Caco-2 (cell line): ENCODE data around the gene CEP95. TPM values are rescaled to one million over a fixed set of nuclear protein-coding genes. Genes with fewer than 3 reads are reported as not detected.
A peak's percentile ranks its signal among the peaks of the same experiment; 100 is the strongest.

ENCODE experiments used
- BruUV-seq: library from RNA; stranded (reverse); fragments of 400-500 nt; replicated peaks from 2 replicates; lab custom pipeline; 2021; lab: Mats Ljungman, UMichigan
- CTCF ChIA-PET: fragments of 300-600 bp; sonication (Branson Sonifier 250); formaldehyde crosslinking; loops from one replicate; lab custom pipeline; 2022; ENCODE audit warnings: antibody characterized with exemption; lab: Charles Lee
- POLR2A ChIA-PET: fragments of 300-600 bp; sonication (Branson Sonifier 250); formaldehyde crosslinking; loops from one replicate; lab custom pipeline; 2022; ENCODE audit warnings: antibody characterized with exemption; lab: Charles Lee
- DNase-seq, 2 experiments: peaks; one replicate each; pipeline versions ENCODE4 v3.0.0 to v3.0.0-alpha.2; 2020 to 2022
- H3K27me3 ChIP-seq: replicated peaks from 2 replicates; pipeline ENCODE4 v1.6.0; 2011; ENCODE audit warnings: low read length; ENCODE audit not compliant: control insufficient read depth, insufficient read depth
- H3K36me3 ChIP-seq: 2 replicates; pipeline ENCODE4 v1.5.1; 2011; ENCODE audit warnings: low read length; ENCODE audit not compliant: control insufficient read depth, insufficient read depth
- H3K4me1 ChIP-seq: fragments of 250-450 bp; sonication (Bioruptor Pico); 2 replicates; pipeline ENCODE4 v1.5.1; 2020; ENCODE audit warnings: mild to moderate bottlenecking
- H3K4me3 ChIP-seq: 2 replicates; pipeline ENCODE4 v1.5.1; 2011; ENCODE audit warnings: low read depth, mild to moderate bottlenecking, control low read depth, low read length
- H3K9me3 ChIP-seq: fragments of 250-450 bp; sonication (Bioruptor Pico); 2 replicates; pipeline ENCODE4 v1.5.1; 2020; ENCODE audit warnings: mild to moderate bottlenecking, moderate library complexity
- H3K27ac Mint-ChIP-seq: one replicate; pipeline ENCODE4 v1.8.0; 2022; ENCODE audit warnings: mixed read lengths; ENCODE audit not compliant: unreplicated experiment
- H3K27me3 Mint-ChIP-seq: one replicate; pipeline ENCODE4 v1.8.0; 2022; ENCODE audit warnings: mixed read lengths; ENCODE audit not compliant: insufficient read depth, unreplicated experiment
- H3K36me3 Mint-ChIP-seq: one replicate; pipeline ENCODE4 v1.8.0; 2022; ENCODE audit warnings: mild to moderate bottlenecking, mixed read lengths; ENCODE audit not compliant: insufficient read depth, unreplicated experiment
- H3K4me1 Mint-ChIP-seq: one replicate; pipeline ENCODE4 v1.8.0; 2022; ENCODE audit warnings: low read depth, mixed read lengths; ENCODE audit not compliant: unreplicated experiment
- H3K4me3 Mint-ChIP-seq: one replicate; pipeline ENCODE4 v1.8.0; 2022; ENCODE audit warnings: mild to moderate bottlenecking, moderate library complexity, mixed read lengths; ENCODE audit not compliant: unreplicated experiment
- H3K9me3 Mint-ChIP-seq: one replicate; pipeline ENCODE4 v1.8.0; 2022; ENCODE audit warnings: mixed read lengths; ENCODE audit not compliant: unreplicated experiment
- intact Hi-C: fragments of 100-400 bp; cut with micrococcal nuclease; formaldehyde crosslinking; loops from one replicate; pipeline ENCODE4 v1.10.0; 2022; ENCODE audit not compliant: unreplicated experiment
- total RNA-seq: library from RNA; stranded (reverse); gene quantifications from 2 replicates; pipeline ENCODE4 v1.2.3, GENCODE V29; 2022
- TF ChIP-seq, protein P1 (sequence below), 2 experiments: fragments of 200-600 bp in 1 of 2; IDR thresholded peaks; 1 replicate in 1 of 2; 2 replicates in 1 of 2; pipeline versions ENCODE4 v1.5.1 to v1.8.0; 2011 to 2022; ENCODE audit warnings: antibody characterized with exemption in 1 of 2, control low read depth in 1 of 2, inconsistent platforms in 1 of 2, low read depth in 1 of 2, low read length in 1 of 2, mild to moderate bottlenecking in 1 of 2, moderate library complexity in 1 of 2; ENCODE audit not compliant: insufficient read depth in 1 of 2, severe bottlenecking in 1 of 2, unreplicated experiment in 1 of 2

CEP95 gene
- total RNA-seq, 1 experiment from 2014 or later = 63.6 TPM

GRCh38 chr17:64500862-64501765, 5.7 kb upstream of the CEP95 start:
- POLR2A ChIA-PET = no interaction called here

GRCh38 chr17:64502021-64502420, 4.8 kb upstream of the CEP95 start:
- H3K4me3 ChIP-seq = no peak overlapping the region
- H3K9me3 ChIP-seq = no peaks in the 10 kb centered on the region
- no peaks in the 10 kb centered on the region for H3K9me3 Mint-ChIP-seq
- TF ChIP-seq, protein P1, sequence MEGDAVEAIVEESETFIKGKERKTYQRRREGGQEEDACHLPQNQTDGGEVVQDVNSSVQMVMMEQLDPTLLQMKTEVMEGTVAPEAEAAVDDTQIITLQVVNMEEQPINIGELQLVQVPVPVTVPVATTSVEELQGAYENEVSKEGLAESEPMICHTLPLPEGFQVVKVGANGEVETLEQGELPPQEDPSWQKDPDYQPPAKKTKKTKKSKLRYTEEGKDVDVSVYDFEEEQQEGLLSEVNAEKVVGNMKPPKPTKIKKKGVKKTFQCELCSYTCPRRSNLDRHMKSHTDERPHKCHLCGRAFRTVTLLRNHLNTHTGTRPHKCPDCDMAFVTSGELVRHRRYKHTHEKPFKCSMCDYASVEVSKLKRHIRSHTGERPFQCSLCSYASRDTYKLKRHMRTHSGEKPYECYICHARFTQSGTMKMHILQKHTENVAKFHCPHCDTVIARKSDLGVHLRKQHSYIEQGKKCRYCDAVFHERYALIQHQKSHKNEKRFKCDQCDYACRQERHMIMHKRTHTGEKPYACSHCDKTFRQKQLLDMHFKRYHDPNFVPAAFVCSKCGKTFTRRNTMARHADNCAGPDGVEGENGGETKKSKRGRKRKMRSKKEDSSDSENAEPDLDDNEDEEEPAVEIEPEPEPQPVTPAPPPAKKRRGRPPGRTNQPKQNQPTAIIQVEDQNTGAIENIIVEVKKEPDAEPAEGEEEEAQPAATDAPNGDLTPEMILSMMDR (IDR thresholded peaks at IDR 0.05; ENCODE audit: insufficient read depth in 1 of 2, low read depth in 1 of 2, low read length in 1 of 2, severe bottlenecking in 1 of 2, unreplicated experiment in 1 of 2) = no peak
- H3K27me3 ChIP-seq = no peaks in the 10 kb centered on the region
- peaks cover 68% of the 10 kb centered on the region for H3K4me1 Mint-ChIP-seq
- H3K27me3 Mint-ChIP-seq = no peaks in the 10 kb centered on the region
- intact Hi-C loops = no loop called here
- BruUV-seq = no TSS peak
- H3K4me1 ChIP-seq = peaks cover 42% of the 10 kb centered on the region
- H3K4me3 Mint-ChIP-seq = peak overlapping the region; percentile 1
- peak overlapping the region; percentile 16 for H3K27ac Mint-ChIP-seq
- CTCF ChIA-PET = interaction anchor here (0.5 kb wide), 1 partner anchor 81 kb away, joined by 3 read pairs; no protein-coding TSS in a partner anchor
- H3K36me3 Mint-ChIP-seq = peaks cover 100% of the 10 kb centered on the region
- POLR2A ChIA-PET = no interaction called here
- DNase-seq = no peak
- H3K36me3 ChIP-seq = peaks cover 7% of the 10 kb centered on the region

More at GRCh38 chr17:64500862-64501765, 5.7 kb upstream of the CEP95 start:
- no peaks in the 10 kb centered on the region for H3K27me3 ChIP-seq
- CTCF ChIA-PET = no interaction called here
- TF ChIP-seq, protein P1 (IDR thresholded peaks at IDR 0.05; ENCODE audit: insufficient read depth in 1 of 2, low read depth in 1 of 2, low read length in 1 of 2, severe bottlenecking in 1 of 2, unreplicated experiment in 1 of 2) = no peak
- Mint-ChIP-seq H3K4me1 (peaks cover 68% of the 10 kb centered on the region), H3K9me3 (no peaks in the 10 kb centered on the region), H3K27ac (peak overlapping the region; percentile 16), H3K36me3 (peaks cover 100% of the 10 kb centered on the region), H3K27me3 (no peaks in the 10 kb centered on the region), H3K4me3 (peak overlapping the region; percentile 25)
- intact Hi-C loops = no loop called here
- H3K4me1 ChIP-seq = peaks cover 42% of the 10 kb centered on the region
- no peaks in the 10 kb centered on the region for H3K9me3 ChIP-seq
- DNase-seq = no peak
- no peak overlapping the region for H3K4me3 ChIP-seq
- BruUV-seq = no TSS peak
- H3K36me3 ChIP-seq = peaks cover 7% of the 10 kb centered on the region

DNA sequence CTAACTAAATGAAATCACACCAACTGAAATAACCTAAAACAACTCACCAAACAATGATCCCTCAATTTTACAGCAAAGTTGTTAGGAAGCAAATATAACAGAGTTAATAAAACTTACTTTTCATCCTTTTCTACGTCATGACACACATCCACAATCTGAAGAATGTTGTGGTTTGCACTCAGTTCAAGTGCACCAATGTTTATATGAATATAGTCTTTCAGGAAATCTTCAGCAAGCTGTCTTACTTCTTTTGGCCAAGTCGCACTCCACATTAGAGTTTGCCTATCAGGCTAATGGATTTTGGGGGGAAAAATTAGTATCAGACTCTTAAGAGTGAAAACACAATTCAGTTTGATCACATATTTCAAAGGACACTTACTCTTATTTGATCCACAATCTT, 4.0 kb upstream of the CEP95 start:
- peaks cover 100% of the 10 kb centered on the region for H3K36me3 Mint-ChIP-seq
- TF ChIP-seq, protein P1 (IDR thresholded peaks at IDR 0.05; ENCODE audit: insufficient read depth in 1 of 2, low read depth in 1 of 2, low read length in 1 of 2, severe bottlenecking in 1 of 2, unreplicated experiment in 1 of 2) = no peak
- Histone ChIP-seq H3K4me3 (no peak overlapping the region), H3K9me3 (no peaks in the 10 kb centered on the region), H3K4me1 (peaks cover 39% of the 10 kb centered on the region), H3K36me3 (peaks cover 7% of the 10 kb centered on the region), H3K27me3 (no peaks in the 10 kb centered on the region)
- H3K4me1 Mint-ChIP-seq = peaks cover 61% of the 10 kb centered on the region
- H3K4me3 Mint-ChIP-seq = peak overlapping the region; percentile 34
- ChIA-PET POLR2A (no interaction called here), CTCF (no interaction called here)
- no peaks in the 10 kb centered on the region for H3K9me3 Mint-ChIP-seq
- peak overlapping the region; percentile 48 for H3K27ac Mint-ChIP-seq
- intact Hi-C loops = no loop called here
- no peak for DNase-seq
- H3K27me3 Mint-ChIP-seq = no peaks in the 10 kb centered on the region
- no TSS peak for BruUV-seq
